BLaER1 (cell line): Measurements from ENCODE around the gene PLXNA4.

Source experiments
- H3K27ac ChIP-seq: shearing (Covaris generic); formaldehyde crosslinking; 2 replicates; pipeline ENCODE4 v1.8.1; 2022
- H3K27me3 ChIP-seq: shearing (Covaris generic); formaldehyde crosslinking; 2 replicates; pipeline ENCODE4 v1.8.1; 2022
- H3K36me3 ChIP-seq: shearing (Covaris generic); formaldehyde crosslinking; 2 replicates; pipeline ENCODE4 v1.8.1; 2022
- H3K4me1 ChIP-seq: shearing (Covaris generic); formaldehyde crosslinking; 2 replicates; pipeline ENCODE4 v1.8.1; 2022
- H3K4me2 ChIP-seq: shearing (Covaris generic); formaldehyde crosslinking; 2 replicates; pipeline ENCODE4 v1.8.1; 2022
- H3K4me3 ChIP-seq: shearing (Covaris generic); formaldehyde crosslinking; 2 replicates; pipeline ENCODE4 v1.8.1; 2022
- H3K9ac ChIP-seq: shearing (Covaris generic); formaldehyde crosslinking; 2 replicates; pipeline ENCODE4 v1.8.1; 2022
- H3K9me3 ChIP-seq: shearing (Covaris generic); formaldehyde crosslinking; 2 replicates; pipeline ENCODE4 v1.8.1; 2022
- H4K20me1 ChIP-seq: shearing (Covaris generic); formaldehyde crosslinking; 2 replicates; pipeline ENCODE4 v1.8.1; 2022
- Cebpa-rat ChIP-seq: shearing (Covaris generic); IDR thresholded peaks from 2 replicates; pipeline ENCODE4 v1.8.1; 2022

The PLXNA4 gene

GRCh38 chr7:132309102-132309805, 267.0 kb downstream of the PLXNA4 start:
- H3K36me3 ChIP-seq: no peaks in the 10 kb centered on the region
- no peak for TF ChIP-seq Cebpa-rat
- no peak overlapping the region for H3K4me3 ChIP-seq
- H3K4me1 ChIP-seq: peaks cover 9% of the 10 kb centered on the region
- no peaks in the 10 kb centered on the region for H3K27me3 ChIP-seq
- no peaks in the 10 kb centered on the region for H4K20me1 ChIP-seq
- H3K4me2 ChIP-seq: peak overlapping the region; percentile 16; the same call in 1 of the 2 replicates
- H3K9ac ChIP-seq: no peak overlapping the region
- H3K9me3 ChIP-seq: no peaks in the 10 kb centered on the region
- no peak overlapping the region for H3K27ac ChIP-seq

GRCh38 chr7:132307465-132307864, 268.8 kb downstream of the PLXNA4 start:
- Histone ChIP-seq H3K4me2 (no peak overlapping the region), H4K20me1 (no peaks in the 10 kb centered on the region), H3K9me3 (no peaks in the 10 kb centered on the region), H3K9ac (no peak overlapping the region), H3K27ac (no peak overlapping the region), H3K36me3 (no peaks in the 10 kb centered on the region), H3K27me3 (no peaks in the 10 kb centered on the region), H3K4me3 (no peak overlapping the region), H3K4me1 (peaks cover 9% of the 10 kb centered on the region)
- TF ChIP-seq Cebpa-rat: no peak

- no peak for TF ChIP-seq Cebpa-rat
- Histone ChIP-seq H3K9me3 (no peaks in the 10 kb centered on the region), H3K4me2 (no peak overlapping the region), H3K4me1 (no peaks in the 10 kb centered on the region), H3K27ac (no peak overlapping the region), H3K36me3 (no peaks in the 10 kb centered on the region), H3K27me3 (no peaks in the 10 kb centered on the region), H3K9ac (no peak overlapping the region), H3K4me3 (no peak overlapping the region), H4K20me1 (no peaks in the 10 kb centered on the region)
Observed at GRCh38 chr7:132300599-132301277, 275.5 kb downstream of the PLXNA4 start.

- Histone ChIP-seq H4K20me1 (no peaks in the 10 kb centered on the region), H3K9ac (no peak overlapping the region), H3K27me3 (no peaks in the 10 kb centered on the region), H3K4me1 (no peaks in the 10 kb centered on the region), H3K36me3 (no peaks in the 10 kb centered on the region), H3K27ac (no peak overlapping the region), H3K9me3 (no peaks in the 10 kb centered on the region), H3K4me2 (no peak overlapping the region), H3K4me3 (no peak overlapping the region)
- no peak for TF ChIP-seq Cebpa-rat
Observed at GRCh38 chr7:132298790-132299189, 277.5 kb downstream of the PLXNA4 start.

DNA sequence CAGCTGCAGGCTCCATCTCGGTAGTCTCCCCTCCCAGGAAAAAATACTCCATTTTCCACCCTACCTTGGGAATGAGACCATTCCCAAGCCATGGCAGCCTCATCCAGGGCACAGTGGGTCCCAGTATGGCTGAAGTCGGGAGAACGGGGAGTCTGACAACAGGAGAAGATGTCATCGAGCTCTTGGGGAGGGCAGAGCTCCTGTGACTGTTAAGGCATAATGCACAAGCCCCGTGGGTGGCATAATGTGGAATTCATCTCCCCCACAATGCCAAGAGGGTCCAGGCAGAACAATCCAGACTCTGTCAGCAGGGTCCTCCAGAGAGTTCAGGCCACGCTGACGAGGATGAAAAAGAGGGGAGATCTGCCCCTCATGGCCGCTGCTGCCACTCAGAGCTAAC, 279.4 kb downstream of the PLXNA4 start:
- H3K27ac ChIP-seq: no peak overlapping the region
- no peaks in the 10 kb centered on the region for H3K9me3 ChIP-seq
- H3K9ac ChIP-seq: no peak overlapping the region
- no peak overlapping the region for H3K4me3 ChIP-seq
- H3K4me1 ChIP-seq: no peaks in the 10 kb centered on the region
- no peaks in the 10 kb centered on the region for H3K36me3 ChIP-seq
- H4K20me1 ChIP-seq: no peaks in the 10 kb centered on the region
- TF ChIP-seq Cebpa-rat: no peak
- H3K27me3 ChIP-seq: no peaks in the 10 kb centered on the region
- no peak overlapping the region for H3K4me2 ChIP-seq

GRCh38 chr7:132295175-132295574, 281.1 kb downstream of the PLXNA4 start:
- H3K4me1 ChIP-seq: peaks cover 1% of the 10 kb centered on the region

DNA sequence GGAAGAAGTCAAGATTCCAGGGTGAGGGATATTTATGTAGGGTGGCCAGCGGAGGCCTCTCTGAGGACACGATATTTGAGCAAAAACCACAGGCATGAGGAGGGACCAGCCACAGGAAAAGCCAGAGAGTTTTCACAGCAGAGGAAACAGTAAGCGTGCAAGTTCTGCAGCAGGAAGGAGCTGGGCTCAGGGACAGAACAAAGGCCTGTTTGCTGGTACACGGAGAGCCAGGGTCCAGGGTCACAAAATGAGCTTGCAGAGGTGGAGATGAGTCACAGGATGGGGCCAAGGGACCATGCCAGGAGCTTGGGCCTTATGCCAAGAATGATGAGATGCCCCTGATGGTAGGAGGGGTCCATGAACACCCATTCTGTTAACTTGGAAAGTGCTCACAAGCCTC, 283.5 kb downstream of the PLXNA4 start:
- H3K36me3 ChIP-seq: no peaks in the 10 kb centered on the region
- TF ChIP-seq Cebpa-rat: no peak
- H3K4me1 ChIP-seq: peaks cover 6% of the 10 kb centered on the region
- no peak overlapping the region for H3K27ac ChIP-seq
- H3K9ac ChIP-seq: no peak overlapping the region
- H3K27me3 ChIP-seq: no peaks in the 10 kb centered on the region
- no peak overlapping the region for H3K4me3 ChIP-seq
- H4K20me1 ChIP-seq: no peaks in the 10 kb centered on the region
- H3K4me2 ChIP-seq: no peak overlapping the region
- no peaks in the 10 kb centered on the region for H3K9me3 ChIP-seq

More at GRCh38 chr7:132295175-132295574, 281.1 kb downstream of the PLXNA4 start:
- H3K9me3 ChIP-seq: no peaks in the 10 kb centered on the region
- no peak overlapping the region for H3K27ac ChIP-seq
- no peaks in the 10 kb centered on the region for H4K20me1 ChIP-seq
- H3K4me2 ChIP-seq: no peak overlapping the region
- H3K27me3 ChIP-seq: no peaks in the 10 kb centered on the region
- no peak overlapping the region for H3K4me3 ChIP-seq
- H3K9ac ChIP-seq: no peak overlapping the region
- no peak for TF ChIP-seq Cebpa-rat
- H3K36me3 ChIP-seq: no peaks in the 10 kb centered on the region

GRCh38 chr7:132291481-132291880, 284.8 kb downstream of the PLXNA4 start:
- no peak overlapping the region for H3K4me3 ChIP-seq

DNA sequence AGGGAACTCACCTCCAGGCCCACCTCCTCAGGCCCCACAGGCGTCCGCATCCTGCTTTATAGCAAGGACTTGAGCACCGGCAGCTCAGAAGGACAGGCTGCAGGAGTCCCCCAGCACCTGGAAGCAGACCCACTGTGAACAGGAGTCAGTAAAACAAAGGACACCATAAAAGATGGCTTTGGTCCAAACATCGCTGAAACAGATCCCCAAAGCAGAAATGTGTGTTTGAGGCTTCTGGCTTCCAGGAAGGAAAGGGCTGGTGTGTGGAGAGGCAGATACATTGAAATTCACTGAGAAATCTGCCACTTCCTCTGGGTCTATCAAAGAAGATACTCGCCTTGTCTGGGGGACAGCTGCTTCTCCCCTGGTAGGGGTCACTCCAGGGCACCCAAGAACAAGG, 286.2 kb downstream of the PLXNA4 start:
- Histone ChIP-seq H3K27me3 (no peaks in the 10 kb centered on the region), H4K20me1 (no peaks in the 10 kb centered on the region), H3K9ac (no peak overlapping the region), H3K27ac (no peak overlapping the region), H3K4me1 (peaks cover 6% of the 10 kb centered on the region), H3K36me3 (no peaks in the 10 kb centered on the region), H3K4me3 (no peak overlapping the region), H3K9me3 (no peaks in the 10 kb centered on the region), H3K4me2 (no peak overlapping the region)
- TF ChIP-seq Cebpa-rat: no peak

More at GRCh38 chr7:132291481-132291880, 284.8 kb downstream of the PLXNA4 start:
- H3K27me3 ChIP-seq: no peaks in the 10 kb centered on the region
- no peak for TF ChIP-seq Cebpa-rat
- no peaks in the 10 kb centered on the region for H4K20me1 ChIP-seq
- no peaks in the 10 kb centered on the region for H3K36me3 ChIP-seq
- H3K4me1 ChIP-seq: peaks cover 6% of the 10 kb centered on the region
- H3K9ac ChIP-seq: no peak overlapping the region
- H3K4me2 ChIP-seq: no peak overlapping the region
- H3K9me3 ChIP-seq: no peaks in the 10 kb centered on the region
- no peak overlapping the region for H3K27ac ChIP-seq

DNA sequence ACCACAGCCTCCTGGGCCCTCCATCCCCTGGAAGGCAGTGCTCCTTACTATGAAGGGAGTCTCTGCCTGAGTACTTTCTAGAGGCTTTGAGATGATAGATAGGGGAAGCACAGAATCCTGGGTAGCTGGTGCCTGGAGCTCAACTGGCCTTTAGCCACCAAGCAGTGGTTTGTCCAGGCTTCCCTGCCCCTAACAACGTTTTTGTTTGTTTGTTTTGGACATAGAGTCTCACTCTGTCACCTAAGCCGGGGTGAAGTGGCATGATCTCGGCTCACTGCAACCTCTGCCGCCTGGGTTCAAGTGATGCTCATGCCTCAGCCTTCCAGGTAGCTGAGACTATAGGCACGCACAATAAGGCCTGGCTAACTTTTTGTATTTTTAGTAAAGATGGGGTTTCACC, 289.4 kb downstream of the PLXNA4 start:
- TF ChIP-seq Cebpa-rat: no peak
- Histone ChIP-seq H3K4me3 (no peak overlapping the region), H4K20me1 (no peaks in the 10 kb centered on the region), H3K36me3 (no peaks in the 10 kb centered on the region), H3K27ac (no peak overlapping the region), H3K4me2 (no peak overlapping the region), H3K4me1 (peaks cover 6% of the 10 kb centered on the region), H3K27me3 (no peaks in the 10 kb centered on the region), H3K9me3 (no peaks in the 10 kb centered on the region), H3K9ac (no peak overlapping the region)
